ENCODE data around the gene ADARB1.

ADARB1 gene

GRCh38 chr21:45259206-45259840 lies 184.9 kb downstream of the ADARB1 start:
- no peak for DNase-seq

- DNase-seq = no peak
These were observed 185.9 kb downstream of the ADARB1 start for GRCh38 chr21:45260191-45260825.

- DNase-seq = no peak
These were observed 186.7 kb downstream of the ADARB1 start for GRCh38 chr21:45261093-45261492.

- no peak for DNase-seq
These were observed 187.7 kb downstream of the ADARB1 start for GRCh38 chr21:45262041-45262581.

- no peak for DNase-seq
These were observed 188.2 kb downstream of the ADARB1 start for GRCh38 chr21:45262616-45263015.

- no peak for DNase-seq
These were observed 189.2 kb downstream of the ADARB1 start for GRCh38 chr21:45263534-45263933.

GRCh38 chr21:45264146-45264911 lies 189.9 kb downstream of the ADARB1 start:
- no peak for DNase-seq

GRCh38 chr21:45264912-45265515 lies 190.6 kb downstream of the ADARB1 start:
- DNase-seq = no peak

GRCh38 chr21:45265721-45266517 lies 191.5 kb downstream of the ADARB1 start:
- no peak for DNase-seq

GRCh38 chr21:45266518-45267389 lies 192.4 kb downstream of the ADARB1 start:
- no peak for DNase-seq

GRCh38 chr21:45267390-45267760 lies 193.0 kb downstream of the ADARB1 start:
- DNase-seq = no peak

GRCh38 chr21:45269861-45270260 lies 195.5 kb downstream of the ADARB1 start:
- DNase-seq = no peak

- DNase-seq = no peak
These were observed 196.0 kb downstream of the ADARB1 start for GRCh38 chr21:45270306-45270821.

All from NCI-H2081 treated with DMSO at 0.1 percent for 48 hours (cell line).